WI38 (cell line): ENCODE measurements around the gene TOX3.

Experiments
- H3K4me3 ChIP-seq: 2 replicates; pipeline ENCODE4 v1.5.1; 2011; ENCODE audit warnings: low read depth, mild to moderate bottlenecking, control low read depth, low read length
- CTCF ChIP-seq: IDR thresholded peaks from 2 replicates; pipeline ENCODE4 v1.5.1; 2012; ENCODE audit warnings: low read depth, mild to moderate bottlenecking, control low read depth, low read length

The TOX3 gene

GRCh38 chr16:52562770-52563169, 15.8 kb upstream of the TOX3 start:
- H3K4me3 ChIP-seq, result no peak overlapping the region
- TF ChIP-seq CTCF, result no peak

- TF ChIP-seq CTCF, result no peak
- H3K4me3 ChIP-seq, result no peak overlapping the region
Measured at GRCh38 chr16:52561910-52562741, 15.2 kb upstream of the TOX3 start.

- TF ChIP-seq CTCF, result no peak
Measured at GRCh38 chr16:52558448-52558847, 11.5 kb upstream of the TOX3 start.

GRCh38 chr16:52557236-52557635, 10.3 kb upstream of the TOX3 start:
- no peak overlapping the region for H3K4me3 ChIP-seq
- TF ChIP-seq CTCF, result no peak

More at GRCh38 chr16:52558448-52558847, 11.5 kb upstream of the TOX3 start:
- H3K4me3 ChIP-seq, result no peak overlapping the region

GRCh38 chr16:52556083-52556482, 9.1 kb upstream of the TOX3 start:
- no peak overlapping the region for H3K4me3 ChIP-seq
- no peak for TF ChIP-seq CTCF

GRCh38 chr16:52555572-52555971, 8.6 kb upstream of the TOX3 start:
- no peak for TF ChIP-seq CTCF
- H3K4me3 ChIP-seq, result no peak overlapping the region

- no peak overlapping the region for H3K4me3 ChIP-seq
- TF ChIP-seq CTCF, result no peak
Measured at GRCh38 chr16:52554334-52554733, 7.4 kb upstream of the TOX3 start.
